HepG2 (cell line): Measurements from ENCODE around the gene BSN. TPM values are rescaled to one million over a fixed set of nuclear protein-coding genes. Genes with fewer than 3 reads are reported as not detected.

ENCODE experiments used
- ATAC-seq: fragments of 200-7000 bp; cut with Tn5 transposase; 3 replicates; pipeline ENCODE4 v1.9.1; 2020; ENCODE audit warnings: mild to moderate bottlenecking, moderate library complexity
- BruUV-seq: library from RNA; stranded (reverse); fragments of 400-500 nt; replicated peaks from 2 replicates; lab custom pipeline; 2021; lab: Mats Ljungman, UMichigan
- CTCF ChIA-PET: fragments of 300-600 bp; formaldehyde crosslinking; extraction: SDS; loops from one replicate; lab custom pipeline; 2021; ENCODE audit warnings: low total read pairs, inconsistent platforms, low intra/inter-chr PET ratio; lab: Yijun Ruan, JAX
- POLR2A ChIA-PET: fragments of 350-600 bp; sonication (Branson Sonifier 250); formaldehyde crosslinking; loops from one replicate; lab custom pipeline; 2020; ENCODE audit warnings: antibody characterized with exemption, inconsistent platforms; lab: Yijun Ruan, JAX
- DNase-seq: peaks from one replicate; pipeline ENCODE4 v3.0.0-alpha.2; 2015; ENCODE audit warnings: low spot score
- FAIRE-seq: peaks from 3 replicates; lab custom pipeline; 2011; peaks lifted over from hg19 to GRCh38; lab: Jason Lieb, UNC
- H2AFZ ChIP-seq: one replicate; pipeline ENCODE4 v1.6.1; 2011; ENCODE audit warnings: low read length, inconsistent platforms
- H3K27ac ChIP-seq: fragments of 300-600 bp; 3 replicates; pipeline ENCODE4 v1.8.0; 2011; ENCODE audit warnings: mixed run types, mild to moderate bottlenecking, mixed read lengths, low read length, inconsistent platforms; ENCODE audit not compliant: insufficient read depth; ENCODE audit errors: extremely low read length
- H3K27me3 ChIP-seq, 2 experiments: fragments of 200-600 bp in 1 of 2; 2 replicates in 1 of 2; 3 replicates in 1 of 2; pipeline versions ENCODE4 v1.6.0 to v1.8.0; 2011; ENCODE audit warnings: low read length in 2 of 2, mild to moderate bottlenecking in 2 of 2, moderate library complexity in 2 of 2, inconsistent platforms in 1 of 2; ENCODE audit not compliant: insufficient read depth in 2 of 2, control insufficient read depth in 1 of 2
- H3K36me3 ChIP-seq, 2 experiments: fragments of 200-600 bp in 1 of 2; replicated peaks in 1 of 2; 2 replicates in 1 of 2; 3 replicates in 1 of 2; pipeline versions ENCODE4 v1.5.1 to v1.8.0; 2011; ENCODE audit warnings: low read length in 2 of 2, inconsistent platforms in 1 of 2; ENCODE audit not compliant: insufficient read depth in 2 of 2, control insufficient read depth in 1 of 2
- H3K4me1 ChIP-seq: 2 replicates; pipeline ENCODE4 v1.5.1; 2012; ENCODE audit warnings: low read length, inconsistent platforms; ENCODE audit not compliant: insufficient read depth
- H3K4me2 ChIP-seq: 2 replicates; pipeline ENCODE4 v1.6.0; 2011; ENCODE audit warnings: low read depth, low read length, inconsistent platforms
- H3K4me3 ChIP-seq, 3 experiments: fragments of 200-600 bp in 1 of 3; sonication (generic), shearing (Covaris generic) in 1 of 3; replicated peaks in 1 of 3; 2 replicates each; pipeline ENCODE4 v1.5.1; 2011 to 2016; ENCODE audit warnings: low read length in 3 of 3, inconsistent platforms in 2 of 3, low read depth in 2 of 3, mild to moderate bottlenecking in 2 of 3, control low read depth in 1 of 3, mixed read lengths in 1 of 3; ENCODE audit not compliant: insufficient read depth in 1 of 3
- H3K79me2 ChIP-seq: one replicate; pipeline ENCODE4 v1.6.1; 2011; ENCODE audit warnings: low read length, inconsistent platforms; ENCODE audit not compliant: insufficient read depth
- H3K9ac ChIP-seq: 2 replicates; pipeline ENCODE4 v1.6.0; 2011; ENCODE audit warnings: mild to moderate bottlenecking, low read depth, low read length, inconsistent platforms; ENCODE audit not compliant: insufficient read depth
- H3K9me3 ChIP-seq: 2 replicates; pipeline ENCODE4 v1.5.1; 2012; ENCODE audit warnings: mild to moderate bottlenecking, low read length
- H4K20me1 ChIP-seq: 2 replicates; pipeline ENCODE4 v1.6.0; 2011; ENCODE audit warnings: inconsistent platforms, mild to moderate bottlenecking, low read length, moderate library complexity; ENCODE audit not compliant: insufficient read depth
- AGO1 ChIP-seq: fragments of 200-400 bp; formaldehyde crosslinking; IDR thresholded peaks from 2 replicates; pipeline ENCODE4 v1.6.1; 2017; ENCODE audit warnings: mild to moderate bottlenecking, low read depth, low read length, moderate library complexity; ENCODE audit not compliant: poor library complexity, severe bottlenecking
- GLI4 ChIP-seq: sonication (generic); formaldehyde crosslinking; IDR thresholded peaks from 2 replicates; pipeline ENCODE4 v1.5.1; 2020; ENCODE audit warnings: missing genetic modification reagents, mild to moderate bottlenecking, moderate library complexity, borderline replicate concordance
- HNRNPL ChIP-seq: fragments of 200-400 bp; formaldehyde crosslinking; IDR thresholded peaks from 2 replicates; pipeline ENCODE4 v1.6.1; 2017; ENCODE audit warnings: mild to moderate bottlenecking, low read depth, low read length
- HOXA7 ChIP-seq: sonication (generic); formaldehyde crosslinking; IDR thresholded peaks from 2 replicates; pipeline ENCODE4 v1.8.1; 2022; ENCODE audit warnings: mild to moderate bottlenecking, missing genetic modification reagents, moderate library complexity
- HOXA9 ChIP-seq: sonication (generic); formaldehyde crosslinking; IDR thresholded peaks from 2 replicates; pipeline ENCODE4 v1.8.1; 2022; ENCODE audit warnings: missing genetic modification reagents, mild to moderate bottlenecking, moderate library complexity, borderline replicate concordance
- JUND ChIP-seq: sonication (generic); formaldehyde crosslinking; IDR thresholded peaks from 2 replicates; pipeline ENCODE4 v1.8.0; 2022; ENCODE audit warnings: mild to moderate bottlenecking, missing genetic modification reagents
- KMT2A ChIP-seq: sonication (generic); formaldehyde crosslinking; IDR thresholded peaks from 2 replicates; pipeline ENCODE4 v1.4.0; 2020; ENCODE audit warnings: missing genetic modification reagents
- NFE2L1 ChIP-seq: sonication (generic); formaldehyde crosslinking; IDR thresholded peaks from 2 replicates; pipeline ENCODE4 v1.4.0; 2020; ENCODE audit warnings: missing genetic modification reagents, mild to moderate bottlenecking, borderline replicate concordance
- NFRKB ChIP-seq: fragments of 450-650 bp; IDR thresholded peaks from 2 replicates; pipeline ENCODE4 v1.6.1; 2017
- RARA ChIP-seq: IDR thresholded peaks from 2 replicates; pipeline ENCODE4 v1.6.1; 2016; ENCODE audit warnings: missing genetic modification reagents, missing compliant biosample characterization
- SNAI1 ChIP-seq: sonication (generic); formaldehyde crosslinking; IDR thresholded peaks from 2 replicates; pipeline ENCODE4 v1.5.0; 2020; ENCODE audit warnings: mild to moderate bottlenecking, missing genetic modification reagents, borderline replicate concordance
- SRSF1 ChIP-seq: fragments of 200-400 bp; formaldehyde crosslinking; optimal IDR thresholded peaks from 2 replicates; pipeline ENCODE3; 2017; ENCODE audit warnings: mild to moderate bottlenecking, low read depth, low read length, moderate library complexity
- SRSF4 ChIP-seq: fragments of 200-400 bp; formaldehyde crosslinking; IDR thresholded peaks from one replicate; pipeline ENCODE4 v1.6.1; 2018; ENCODE audit warnings: mild to moderate bottlenecking, low read depth, low read length, moderate library complexity; ENCODE audit not compliant: poor library complexity, severe bottlenecking
- ZNF225 ChIP-seq: sonication (generic); formaldehyde crosslinking; IDR thresholded peaks from 2 replicates; pipeline ENCODE4 v1.4.0; 2020; ENCODE audit warnings: mild to moderate bottlenecking, missing genetic modification reagents
- ZNF292 ChIP-seq: sonication (generic); formaldehyde crosslinking; IDR thresholded peaks from 2 replicates; pipeline ENCODE4 v1.8.1; 2022; ENCODE audit warnings: mild to moderate bottlenecking, low read depth, missing genetic modification reagents, borderline replicate concordance
- ZNF362 ChIP-seq: sonication (generic); formaldehyde crosslinking; IDR thresholded peaks from 2 replicates; pipeline ENCODE4 v1.4.0; 2020; ENCODE audit warnings: missing genetic modification reagents, mild to moderate bottlenecking, borderline replicate concordance
- ZNF446 ChIP-seq: sonication (generic); formaldehyde crosslinking; IDR thresholded peaks from 2 replicates; pipeline ENCODE4 v1.5.0; 2020; ENCODE audit warnings: mild to moderate bottlenecking, missing genetic modification reagents
- ZNF749 ChIP-seq: sonication (generic); formaldehyde crosslinking; IDR thresholded peaks from 2 replicates; pipeline ENCODE4 v1.8.0; 2022; ENCODE audit warnings: mild to moderate bottlenecking, missing genetic modification reagents, moderate library complexity, borderline replicate concordance
- ZNF850 ChIP-seq: sonication (generic); formaldehyde crosslinking; conservative IDR thresholded peaks from 2 replicates; pipeline ENCODE4 v1.9.0; 2021; ENCODE audit warnings: mild to moderate bottlenecking, missing genetic modification reagents
- ZSCAN30 ChIP-seq: sonication (generic); formaldehyde crosslinking; IDR thresholded peaks from 2 replicates; pipeline ENCODE4 v1.5.0; 2020; ENCODE audit warnings: mild to moderate bottlenecking, missing genetic modification reagents
- WGBS: methylation state at CpG from one replicate; pipeline ENCODE4 v1.1.6; 2017; ENCODE audit warnings: low lambda C conversion rate; 5-methylcytosine and 5-hydroxymethylcytosine counted together
- in situ Hi-C: cut with HindIII; loops from 2 replicates; pipeline ENCODE4 v1.10.0; 2017; ENCODE audit warnings: low pct_unique_long_range_greater_than_20kb; ENCODE audit not compliant: extremely low pct_ligation_motif_present
- intact Hi-C: fragments of 100-400 bp; cut with micrococcal nuclease; formaldehyde crosslinking; loops from one replicate; pipeline ENCODE4 v1.10.0; 2022; ENCODE audit not compliant: unreplicated experiment
- polyA plus RNA-seq, 8 experiments: library from polyadenylated mRNA; depleted of rRNA in 3 of 8; stranded (reverse) in 7 of 8; unstranded in 1 of 8; fragments of >200 nt; fragmentation: Illumina TruSeq in 4 of 8; extraction: Trizol in 4 of 8; gene quantifications; 2 replicates each; pipeline versions ENCODE4 v1.2.1 to v1.2.3, GENCODE V29; 2011 to 2016; ENCODE audit warnings: low read depth in 4 of 8, missing spikeins in 1 of 8, mixed read lengths in 1 of 8; ENCODE audit not compliant: insufficient read depth in 1 of 8
- total RNA-seq, 5 experiments: library from RNA; depleted of rRNA; stranded (reverse); fragments of >200 nt; fragmentation: Illumina TruSeq; extraction: Trizol; gene quantifications; 2 replicates each; pipeline ENCODE4 v1.2.3, GENCODE V29; 2016; ENCODE audit warnings: low read depth in 1 of 5

BSN gene
- total and polyA plus RNA-seq, 2 of the 13 experiments (the other 11 are each of a cell fraction or from before 2014, with no cell fraction given): 0.42 to 0.86 TPM

DNA sequence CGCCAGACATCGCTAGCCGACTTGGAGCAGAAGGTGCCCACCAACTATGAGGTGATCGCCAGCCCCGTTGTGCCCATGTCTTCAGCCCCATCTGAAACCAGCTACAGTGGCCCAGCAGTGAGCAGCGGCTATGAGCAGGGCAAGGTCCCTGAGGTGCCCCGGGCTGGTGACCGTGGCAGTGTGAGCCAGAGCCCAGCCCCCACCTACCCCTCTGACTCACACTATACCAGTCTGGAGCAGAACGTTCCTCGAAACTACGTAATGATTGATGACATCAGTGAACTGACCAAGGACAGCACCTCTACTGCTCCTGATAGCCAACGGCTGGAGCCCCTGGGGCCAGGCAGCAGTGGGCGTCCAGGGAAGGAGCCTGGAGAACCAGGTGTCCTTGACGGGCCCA, 107.0 kb downstream of the BSN start:
- Histone ChIP-seq H3K36me3 (no peaks in the 10 kb centered on the region), H3K4me3 (no peak overlapping the region), H3K79me2 (no peaks in the 10 kb centered on the region), H3K9me3 (no peaks in the 10 kb centered on the region), H3K27me3 (no peaks in the 10 kb centered on the region), H2AFZ (no peak overlapping the region), H3K9ac (no peak overlapping the region), H3K27ac (no peak overlapping the region), H3K4me1 (peaks cover 36% of the 10 kb centered on the region), H4K20me1 (no peaks in the 10 kb centered on the region), H3K4me2 (no peak overlapping the region)
- no peak for ATAC-seq
- no peak for TF ChIP-seq JUND
- no peak for TF ChIP-seq HOXA9 (CRISPR knock-in tag)
- no peak for TF ChIP-seq SNAI1 (CRISPR knock-in tag)
- no peak for TF ChIP-seq HNRNPL
- TF ChIP-seq ZNF850: no peak
- TF ChIP-seq ZNF292 (CRISPR knock-in tag): no peak
- no peak for TF ChIP-seq ZNF362 (CRISPR knock-in tag)
- TF ChIP-seq GLI4 (CRISPR knock-in tag): no peak
- TF ChIP-seq ZNF749 (CRISPR knock-in tag): no peak
- TF ChIP-seq AGO1: no peak
- no peak for TF ChIP-seq HOXA7 (CRISPR knock-in tag)
- no peak for TF ChIP-seq NFRKB
- no peak for TF ChIP-seq ZNF225 (CRISPR knock-in tag)
- TF ChIP-seq SRSF4: no peak
- TF ChIP-seq ZSCAN30 (CRISPR knock-in tag): no peak
- no peak for TF ChIP-seq RARA (CRISPR knock-in tag)
- no peak for TF ChIP-seq ZNF446 (CRISPR knock-in tag)
- no peak for TF ChIP-seq NFE2L1 (CRISPR knock-in tag)
- no peak for TF ChIP-seq SRSF1
- no peak for TF ChIP-seq KMT2A
- in situ Hi-C loops (no loop called here), intact Hi-C loops (no loop called here)
- BruUV-seq: no TSS peak
- ChIA-PET POLR2A (no interaction called here), CTCF (no interaction called here)
- DNase-seq: no peak
- WGBS: 88% methylated on average over 13 of the region's 14 CpGs
- no peak for FAIRE-seq
